ENCODE results near the gene KCNQ5.

The KCNQ5 gene

DNA sequence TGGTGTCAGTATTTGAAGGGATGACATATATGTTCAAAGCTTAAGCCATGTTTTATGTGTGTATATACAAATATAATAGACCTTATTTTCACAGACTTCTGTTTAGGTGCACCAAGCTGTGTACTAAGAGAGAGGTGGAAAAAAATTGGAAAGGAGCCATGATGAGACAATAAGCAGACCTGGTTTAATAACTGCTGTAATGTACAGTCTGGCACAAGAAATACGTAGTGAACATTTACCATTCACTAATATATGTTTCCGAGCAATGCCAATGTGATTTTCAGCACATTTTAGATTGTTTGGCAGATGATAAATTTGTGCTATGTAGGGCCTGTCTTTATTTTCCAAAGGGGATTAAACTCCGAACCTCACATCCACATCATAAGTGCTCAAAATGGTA is 487.1 kb downstream of the KCNQ5 start:
- no peaks in the 10 kb centered on the region for H3K27me3 ChIP-seq (ENCODE audit: low read length)
- no peak overlapping the region for H3K27ac ChIP-seq (ENCODE audit: low read depth, low read length)
- H3K36me3 ChIP-seq (ENCODE audit: low read length), result peaks cover 14% of the 10 kb centered on the region; the same call in 1 of the 2 replicates
- TF ChIP-seq, protein P1, sequence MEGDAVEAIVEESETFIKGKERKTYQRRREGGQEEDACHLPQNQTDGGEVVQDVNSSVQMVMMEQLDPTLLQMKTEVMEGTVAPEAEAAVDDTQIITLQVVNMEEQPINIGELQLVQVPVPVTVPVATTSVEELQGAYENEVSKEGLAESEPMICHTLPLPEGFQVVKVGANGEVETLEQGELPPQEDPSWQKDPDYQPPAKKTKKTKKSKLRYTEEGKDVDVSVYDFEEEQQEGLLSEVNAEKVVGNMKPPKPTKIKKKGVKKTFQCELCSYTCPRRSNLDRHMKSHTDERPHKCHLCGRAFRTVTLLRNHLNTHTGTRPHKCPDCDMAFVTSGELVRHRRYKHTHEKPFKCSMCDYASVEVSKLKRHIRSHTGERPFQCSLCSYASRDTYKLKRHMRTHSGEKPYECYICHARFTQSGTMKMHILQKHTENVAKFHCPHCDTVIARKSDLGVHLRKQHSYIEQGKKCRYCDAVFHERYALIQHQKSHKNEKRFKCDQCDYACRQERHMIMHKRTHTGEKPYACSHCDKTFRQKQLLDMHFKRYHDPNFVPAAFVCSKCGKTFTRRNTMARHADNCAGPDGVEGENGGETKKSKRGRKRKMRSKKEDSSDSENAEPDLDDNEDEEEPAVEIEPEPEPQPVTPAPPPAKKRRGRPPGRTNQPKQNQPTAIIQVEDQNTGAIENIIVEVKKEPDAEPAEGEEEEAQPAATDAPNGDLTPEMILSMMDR (IDR thresholded peaks at IDR 0.05; ENCODE audit: insufficient read depth, low read length, poor library complexity, severe bottlenecking), result no peak
- no peak for TF ChIP-seq EZH2phosphoT487 (conservative IDR thresholded peaks at IDR 0.05; ENCODE audit: low read length)
- no peaks in the 10 kb centered on the region for H3K79me2 ChIP-seq (ENCODE audit: insufficient read depth, low read length)
- H3K9me3 ChIP-seq (ENCODE audit: insufficient read depth, low read length), result no peaks in the 10 kb centered on the region
- H3K9me2 ChIP-seq (replicated peaks; ENCODE audit: insufficient read depth, low read length), result no peaks in the 10 kb centered on the region
- H2AFZ ChIP-seq (ENCODE audit: low read depth, low read length, severe bottlenecking), result no peak overlapping the region
- no peaks in the 10 kb centered on the region for H4K20me1 ChIP-seq (ENCODE audit: low read depth, low read length)
- no peak overlapping the region for H3K4me3 ChIP-seq (ENCODE audit: insufficient read depth, low read length, poor library complexity, severe bottlenecking)
- H3K4me2 ChIP-seq (ENCODE audit: low read depth, low read length, poor library complexity, severe bottlenecking), result no peak overlapping the region
- no peaks in the 10 kb centered on the region for H3F3A ChIP-seq (ENCODE audit: insufficient read depth)
- no peak overlapping the region for H3K9ac ChIP-seq (ENCODE audit: low read length)

GRCh38 chr6:73109659-73110058 is 487.8 kb downstream of the KCNQ5 start:
- Histone ChIP-seq H4K20me1 (ENCODE audit: low read depth, low read length) (no peaks in the 10 kb centered on the region), H3K9ac (ENCODE audit: low read length) (no peak overlapping the region), H3K4me3 (ENCODE audit: insufficient read depth, low read length, poor library complexity, severe bottlenecking) (no peak overlapping the region), H3K36me3 (ENCODE audit: low read length) (peaks cover 14% of the 10 kb centered on the region; the same call in 1 of the 2 replicates), H3K9me2 (replicated peaks; ENCODE audit: insufficient read depth, low read length) (no peaks in the 10 kb centered on the region), H3K9me3 (ENCODE audit: insufficient read depth, low read length) (no peaks in the 10 kb centered on the region), H2AFZ (ENCODE audit: low read depth, low read length, severe bottlenecking) (no peak overlapping the region), H3K4me2 (ENCODE audit: low read depth, low read length, poor library complexity, severe bottlenecking) (no peak overlapping the region), H3K27ac (ENCODE audit: low read depth, low read length) (no peak overlapping the region), H3F3A (ENCODE audit: insufficient read depth) (no peaks in the 10 kb centered on the region), H3K27me3 (ENCODE audit: low read length) (no peaks in the 10 kb centered on the region), H3K79me2 (ENCODE audit: insufficient read depth, low read length) (no peaks in the 10 kb centered on the region)
- TF ChIP-seq, protein P1 (IDR thresholded peaks at IDR 0.05; ENCODE audit: insufficient read depth, low read length, poor library complexity, severe bottlenecking), result no peak
- TF ChIP-seq EZH2phosphoT487 (conservative IDR thresholded peaks at IDR 0.05; ENCODE audit: low read length), result no peak

DNA sequence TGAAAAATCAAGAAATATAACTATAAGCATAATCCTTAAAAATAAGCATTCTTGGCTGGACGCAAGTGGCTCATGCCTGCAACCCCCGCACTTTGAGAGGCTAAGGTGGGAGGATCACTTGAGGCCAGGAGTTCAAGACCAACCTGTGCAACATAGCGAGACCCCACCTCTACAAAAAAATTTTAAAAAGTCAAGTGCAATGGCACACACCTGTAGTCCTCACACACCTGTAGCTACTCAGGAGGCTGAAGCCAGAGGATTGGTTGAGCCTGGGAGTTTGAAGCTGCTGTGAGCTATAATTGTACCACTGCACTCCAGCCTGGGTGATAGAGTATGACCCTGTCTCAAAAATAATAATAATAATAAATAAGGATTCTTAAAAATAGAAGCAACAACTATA is 494.5 kb downstream of the KCNQ5 start:
- no peaks in the 10 kb centered on the region for H3K9me2 ChIP-seq (replicated peaks; ENCODE audit: insufficient read depth, low read length)
- H3K4me3 ChIP-seq (ENCODE audit: insufficient read depth, low read length, poor library complexity, severe bottlenecking), result no peak overlapping the region
- H3K36me3 ChIP-seq (ENCODE audit: low read length), result peaks cover 18% of the 10 kb centered on the region; the same call in 1 of the 2 replicates
- no peak overlapping the region for H3K4me2 ChIP-seq (ENCODE audit: low read depth, low read length, poor library complexity, severe bottlenecking)
- H3K9ac ChIP-seq (ENCODE audit: low read length), result no peak overlapping the region
- H4K20me1 ChIP-seq (ENCODE audit: low read depth, low read length), result no peaks in the 10 kb centered on the region
- TF ChIP-seq, protein P1 (IDR thresholded peaks at IDR 0.05; ENCODE audit: insufficient read depth, low read length, poor library complexity, severe bottlenecking), result no peak
- no peak for TF ChIP-seq EZH2phosphoT487 (conservative IDR thresholded peaks at IDR 0.05; ENCODE audit: low read length)
- H3K27ac ChIP-seq (ENCODE audit: low read depth, low read length), result no peak overlapping the region
- no peak overlapping the region for H2AFZ ChIP-seq (ENCODE audit: low read depth, low read length, severe bottlenecking)
- H3F3A ChIP-seq (ENCODE audit: insufficient read depth), result no peaks in the 10 kb centered on the region; the same call in 1 of the 2 replicates
- no peaks in the 10 kb centered on the region for H3K9me3 ChIP-seq (ENCODE audit: insufficient read depth, low read length)
- H3K27me3 ChIP-seq (ENCODE audit: low read length), result no peaks in the 10 kb centered on the region
- no peaks in the 10 kb centered on the region for H3K79me2 ChIP-seq (ENCODE audit: insufficient read depth, low read length)

Measured in SU-DHL-6 (cell line).